Kidney glomerular epithelial cell (primary cell): ENCODE measurements around the gene SULT2B1.

ENCODE experiments used
- DNase-seq: peaks from one replicate; lab custom pipeline; 2025; lab: John Stamatoyannopoulos, UW

The SULT2B1 gene

GRCh38 chr19:48600679-48601417 lies 48.9 kb downstream of the SULT2B1 start:
- DNase-seq: no peak

GRCh38 chr19:48603001-48603400 lies 51.0 kb downstream of the SULT2B1 start:
- no peak for DNase-seq

DNA sequence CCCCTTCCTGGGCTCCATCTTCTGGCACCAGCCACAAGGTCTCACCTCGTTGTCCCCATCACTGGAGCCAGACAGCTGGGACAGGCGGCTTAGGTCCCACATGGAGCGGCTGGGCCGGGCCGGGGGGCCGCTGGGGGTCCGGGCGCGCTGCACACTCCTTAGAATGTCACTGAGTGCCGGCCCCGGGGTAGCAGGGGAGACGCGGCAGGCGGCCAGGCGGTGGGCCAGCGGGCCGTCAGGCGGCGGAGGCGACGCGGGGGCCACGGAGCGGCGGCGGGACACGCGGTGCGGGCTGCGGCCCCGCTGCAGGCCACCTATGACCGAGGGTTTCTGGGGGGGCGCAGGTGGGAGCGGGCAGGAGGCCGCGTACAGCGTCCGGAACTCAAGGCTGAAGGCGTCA lies 51.5 kb downstream of the SULT2B1 start:
- DNase-seq: no peak

GRCh38 chr19:48603850-48604249 lies 51.9 kb downstream of the SULT2B1 start:
- no peak for DNase-seq

- no peak for DNase-seq
Observed at GRCh38 chr19:48606463-48607358, 54.7 kb downstream of the SULT2B1 start, which contains the start of gene SPACA4. Gene SPACA4, plus strand, starts transcription at chr19:48606742. Its CDS starts 237 bp downstream, at chr19:48606979.

DNA sequence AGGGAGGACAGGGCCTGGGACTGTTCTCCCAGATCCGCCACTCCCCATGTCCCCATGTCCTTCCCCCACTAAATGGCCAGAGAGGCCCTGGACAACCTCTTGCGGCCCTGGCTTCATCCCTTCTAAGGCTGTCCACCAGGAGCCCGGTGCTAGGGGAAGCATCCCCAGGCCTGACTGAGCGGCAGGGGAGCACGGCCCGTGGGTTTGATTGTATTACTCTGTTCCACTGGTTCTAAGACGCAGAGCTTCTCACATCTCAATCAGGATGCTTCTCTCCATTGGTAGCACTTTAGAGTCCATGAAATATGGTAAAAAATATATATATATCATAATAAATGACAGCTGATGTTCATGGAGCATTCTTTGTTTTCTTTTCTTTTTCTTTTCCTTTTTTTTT lies 55.4 kb downstream of the SULT2B1 start:
- DNase-seq: no peak

GRCh38 chr19:48608798-48609263 lies 56.9 kb downstream of the SULT2B1 start:
- no peak for DNase-seq

- DNase-seq: no peak
Observed at GRCh38 chr19:48609571-48610108, 57.7 kb downstream of the SULT2B1 start.

GRCh38 chr19:48611872-48612271 lies 59.9 kb downstream of the SULT2B1 start:
- no peak for DNase-seq

- DNase-seq: no peak
Observed at GRCh38 chr19:48613024-48613851, 61.3 kb downstream of the SULT2B1 start.

- no peak for DNase-seq
Observed at GRCh38 chr19:48613852-48614435, 62.0 kb downstream of the SULT2B1 start.

DNA sequence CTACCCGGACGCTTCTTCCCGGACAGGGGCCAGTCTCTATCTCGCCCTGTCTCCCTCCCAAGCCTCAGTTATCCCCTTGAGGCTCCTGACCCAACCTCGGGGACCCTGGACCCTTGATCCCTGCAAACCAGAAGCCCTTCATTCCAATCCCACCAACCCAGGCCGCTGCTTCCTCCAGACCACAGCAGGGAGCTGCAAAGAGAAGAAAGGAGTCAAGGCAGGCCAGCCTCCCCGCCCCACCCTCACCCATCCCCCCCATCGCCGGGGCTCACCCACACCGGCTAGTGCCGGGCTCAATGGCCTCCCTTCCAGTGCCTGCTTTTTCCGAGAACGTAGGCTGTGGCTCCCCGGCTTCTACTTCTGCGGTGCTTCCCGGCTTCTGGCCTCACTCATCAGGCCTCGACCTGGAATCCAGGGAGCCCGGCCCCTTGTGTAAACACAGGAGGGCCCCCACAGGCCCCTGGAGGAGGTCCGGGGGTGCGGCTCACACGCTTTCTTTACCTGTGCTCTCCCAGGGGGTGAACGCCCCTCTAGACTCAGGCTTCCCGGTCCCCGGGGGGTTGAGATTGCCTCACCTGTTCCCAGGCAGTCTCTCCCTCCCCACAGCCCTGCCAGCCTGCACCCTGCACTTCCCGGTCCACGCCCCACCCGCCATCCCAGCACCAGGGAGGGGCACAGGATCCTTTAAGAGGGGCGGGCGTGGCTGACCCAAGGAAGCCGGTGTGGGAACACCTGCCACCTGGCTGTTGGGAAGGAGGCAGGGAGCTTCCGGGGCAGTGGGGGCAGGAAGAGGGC lies 62.7 kb downstream of the SULT2B1 start, which contains the start of gene FAM83E:
Gene FAM83E, minus strand, starts transcription at position 641 of the 795 bp plus-strand sequence. CDS start 1,704 bp downstream, outside the sequence.
- no peak for DNase-seq

DNA sequence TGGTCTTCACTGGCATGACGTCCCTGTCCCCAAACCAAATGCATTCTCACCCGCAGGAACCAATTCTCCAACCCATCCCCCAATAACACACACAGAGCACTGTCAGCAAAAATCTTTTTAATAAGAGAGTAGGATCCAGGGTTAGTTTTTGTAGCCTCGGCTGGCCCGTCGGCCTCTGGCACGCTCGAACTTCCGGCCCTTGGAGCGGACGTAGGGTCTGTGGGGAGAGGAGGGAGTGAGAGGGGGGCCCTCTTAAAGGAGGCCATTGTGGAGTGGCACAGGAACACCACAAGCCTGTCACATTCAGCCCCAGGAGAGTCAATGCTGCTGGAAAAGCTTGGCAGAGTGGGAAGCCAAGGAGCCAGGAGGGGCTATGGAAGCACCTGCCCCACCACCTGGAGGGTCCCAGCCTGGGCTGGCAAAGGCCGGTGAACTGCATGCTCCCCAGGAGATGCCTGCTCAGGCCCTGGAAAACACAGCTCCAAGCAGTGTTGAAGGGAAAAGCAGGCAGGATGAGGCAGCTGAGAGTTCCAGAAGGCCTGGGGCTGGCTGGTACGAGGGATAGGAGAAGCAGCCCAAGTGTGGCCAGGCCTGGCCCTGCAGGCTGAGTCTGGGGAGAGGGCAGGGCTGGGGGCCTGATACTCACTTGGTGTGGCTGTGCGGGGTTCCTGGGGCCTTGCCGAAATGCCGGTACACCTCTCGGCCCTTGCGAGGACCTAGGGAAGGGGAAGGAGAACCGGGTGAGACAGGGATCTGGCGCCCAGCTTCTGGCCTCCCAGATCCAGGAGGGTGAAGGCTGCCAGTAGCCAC lies 63.5 kb downstream of the SULT2B1 start:
- no peak for DNase-seq

- DNase-seq: no peak
Observed at GRCh38 chr19:48616041-48616436, 64.1 kb downstream of the SULT2B1 start.

- DNase-seq: no peak
Observed at GRCh38 chr19:48616491-48617056, 64.6 kb downstream of the SULT2B1 start.

DNA sequence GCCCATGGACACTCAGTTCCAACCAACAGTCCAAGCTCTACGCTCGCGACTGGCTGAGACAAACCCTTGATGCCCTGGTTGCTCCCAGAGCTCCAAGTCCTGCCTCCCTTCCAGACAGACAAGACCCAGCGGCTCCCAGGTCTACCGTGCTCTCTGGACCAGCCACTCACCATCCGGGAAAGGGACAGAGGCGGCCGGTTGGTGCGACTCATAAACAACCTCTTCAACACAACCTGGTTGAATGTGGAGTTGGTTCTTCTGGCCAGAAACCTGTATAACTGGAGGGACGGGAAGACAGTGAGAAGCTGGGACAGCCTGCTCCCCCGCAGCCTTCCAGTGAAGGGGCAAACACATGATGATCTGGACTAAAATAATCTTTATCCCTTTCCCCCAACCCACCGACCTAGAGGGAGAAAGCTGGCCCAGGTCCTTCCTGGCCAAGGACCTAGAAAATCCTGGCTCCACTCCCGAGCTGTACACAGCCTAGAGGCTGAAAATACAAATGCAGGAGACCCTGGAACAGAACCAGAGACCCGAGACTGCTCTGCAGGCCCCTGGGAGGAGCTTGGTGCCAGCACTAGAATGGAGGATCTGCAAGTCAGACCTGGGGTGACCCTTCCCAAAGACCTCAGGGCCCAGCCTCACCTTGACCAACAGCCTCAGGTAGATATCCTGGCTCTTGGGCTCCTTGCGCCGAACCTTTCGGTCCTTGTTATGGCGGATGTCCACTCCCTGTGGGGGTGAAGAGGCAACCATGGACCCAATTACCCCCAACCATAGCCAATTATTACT lies 65.4 kb downstream of the SULT2B1 start:
- DNase-seq: no peak

DNA sequence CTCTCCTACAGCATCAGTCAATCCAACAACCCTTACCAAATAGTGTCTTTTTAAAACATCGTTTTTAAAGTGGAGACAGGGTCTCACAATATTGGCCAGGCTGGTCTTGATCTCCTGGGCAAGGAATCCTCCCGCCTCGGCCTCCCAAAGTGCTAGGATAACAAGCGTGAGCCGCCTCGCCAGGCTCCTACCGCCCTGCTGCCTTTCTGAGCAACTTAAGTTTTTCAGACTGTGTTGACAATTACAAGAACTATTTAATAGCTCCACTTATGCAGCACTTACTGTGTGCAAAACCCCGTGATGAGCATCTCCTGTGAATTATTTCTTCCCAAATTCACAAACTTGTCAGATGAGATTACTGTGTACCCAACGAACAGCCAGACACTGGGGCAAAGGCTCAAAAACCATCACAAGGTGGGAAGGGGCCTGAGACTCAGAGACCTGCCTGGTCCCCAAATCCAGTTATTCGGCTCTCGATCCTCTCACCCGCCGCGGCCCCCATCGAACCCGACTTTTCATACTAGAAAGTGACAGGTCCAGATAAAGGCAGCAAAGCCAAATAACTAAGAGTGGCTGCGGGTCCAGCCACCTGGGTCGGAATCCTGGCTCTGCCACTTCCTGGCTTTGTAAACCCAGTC lies 66.4 kb downstream of the SULT2B1 start:
- no peak for DNase-seq
